IMR-90 (cell line): ENCODE results near the gene OR2J3. TPM values are rescaled to one million over a fixed set of nuclear protein-coding genes. Genes with fewer than 3 reads are reported as not detected.

Experiments used
- ATAC-seq: fragments of 200-7000 bp; cut with Tn5 transposase; 2 replicates; pipeline ENCODE4 v1.9.1; 2020; ENCODE audit warnings: low read depth, mild to moderate bottlenecking, moderate library complexity
- BruUV-seq: library from RNA; stranded (reverse); fragments of 400-500 nt; replicated peaks from 2 replicates; lab custom pipeline; 2021; lab: Mats Ljungman, UMichigan
- CTCF ChIA-PET: fragments of 300-600 bp; formaldehyde crosslinking; extraction: SDS; loops from one replicate; lab custom pipeline; 2021; ENCODE audit warnings: antibody characterized with exemption; lab: Yijun Ruan, JAX
- POLR2A ChIA-PET: fragments of 300-600 bp; sonication (Branson Sonifier 250); formaldehyde crosslinking; loops from one replicate; lab custom pipeline; 2022; ENCODE audit warnings: antibody characterized with exemption; ENCODE audit not compliant: unreplicated experiment; lab: Charles Lee
- DNase-seq: peaks from one replicate; pipeline ENCODE4 v3.0.0; 2013
- H2AFZ ChIP-seq: replicated peaks from 2 replicates; pipeline ENCODE3; 2013; ENCODE audit warnings: low read length, mild to moderate bottlenecking; ENCODE audit not compliant: poor library complexity
- H2AK5ac ChIP-seq: 2 replicates; pipeline ENCODE4 v1.6.1; 2013; ENCODE audit warnings: low read depth, low read length, inconsistent platforms
- H2AK9ac ChIP-seq: replicated peaks from 2 replicates; pipeline ENCODE3; 2013; ENCODE audit warnings: mild to moderate bottlenecking, low read depth, low read length, moderate library complexity; ENCODE audit not compliant: poor library complexity
- H2BK120ac ChIP-seq: 2 replicates; pipeline ENCODE4 v1.6.1; 2013; ENCODE audit warnings: low read depth, low read length, inconsistent platforms
- H2BK15ac ChIP-seq: 3 replicates; pipeline ENCODE4 v1.6.1; 2013; ENCODE audit warnings: low read depth, low read length, inconsistent platforms
- H2BK20ac ChIP-seq: 2 replicates; pipeline ENCODE4 v1.6.1; 2013; ENCODE audit warnings: low read depth, mild to moderate bottlenecking, inconsistent platforms, low read length, moderate library complexity
- H2BK5ac ChIP-seq: 2 replicates; pipeline ENCODE4 v1.6.1; 2013; ENCODE audit warnings: mild to moderate bottlenecking, low read depth, low read length, inconsistent platforms; ENCODE audit not compliant: poor library complexity, severe bottlenecking
- H3K14ac ChIP-seq: replicated peaks from 2 replicates; pipeline ENCODE4 v1.6.1; 2013; ENCODE audit warnings: low read depth, low read length, inconsistent platforms
- H3K18ac ChIP-seq: 2 replicates; pipeline ENCODE4 v1.6.1; 2013; ENCODE audit warnings: low read depth, low read length, control low read depth
- H3K23ac ChIP-seq: 2 replicates; pipeline ENCODE4 v1.6.1; 2013; ENCODE audit warnings: low read depth, low read length, inconsistent platforms
- H3K27ac ChIP-seq: 2 replicates; pipeline ENCODE4 v1.5.1; 2013; ENCODE audit warnings: mild to moderate bottlenecking, control low read depth, low read length; ENCODE audit not compliant: insufficient read depth
- H3K27me3 ChIP-seq: 2 replicates; pipeline ENCODE4 v1.6.1; 2013; ENCODE audit warnings: low read length; ENCODE audit not compliant: control insufficient read depth, insufficient read depth
- H3K36me3 ChIP-seq: 2 replicates; pipeline ENCODE4 v1.6.1; 2013; ENCODE audit warnings: low read length, mixed read lengths; ENCODE audit not compliant: control insufficient read depth, insufficient read depth
- H3K4ac ChIP-seq: 2 replicates; pipeline ENCODE4 v1.6.1; 2013; ENCODE audit warnings: low read depth, low read length, inconsistent platforms
- H3K4me1 ChIP-seq: 2 replicates; pipeline ENCODE4 v1.6.1; 2013; ENCODE audit warnings: low read length, mixed read lengths; ENCODE audit not compliant: control insufficient read depth, insufficient read depth
- H3K4me2 ChIP-seq: 2 replicates; pipeline ENCODE4 v1.6.1; 2013; ENCODE audit warnings: low read depth, mild to moderate bottlenecking, control low read depth, low read length, moderate library complexity
- H3K4me3 ChIP-seq: 2 replicates; pipeline ENCODE4 v1.5.1; 2013; ENCODE audit warnings: low read depth, mild to moderate bottlenecking, control low read depth, low read length, moderate library complexity; ENCODE audit not compliant: insufficient read depth
- H3K56ac ChIP-seq: 2 replicates; pipeline ENCODE4 v1.6.1; 2013; ENCODE audit warnings: low read length, inconsistent platforms; ENCODE audit not compliant: insufficient read depth; ENCODE audit errors: extremely low read depth
- H3K79me1 ChIP-seq, 2 experiments: 2 replicates each; pipeline ENCODE4 v1.6.1; 2013; ENCODE audit warnings: low read length in 2 of 2, inconsistent platforms in 1 of 2, low read depth in 1 of 2
- H3K9ac ChIP-seq: 2 replicates; pipeline ENCODE4 v1.6.1; 2013; ENCODE audit warnings: low read depth, low read length, control low read depth
- H3K9me1 ChIP-seq: 2 replicates; pipeline ENCODE4 v1.6.1; 2013; ENCODE audit warnings: low read length, inconsistent platforms; ENCODE audit not compliant: insufficient read depth
- H3K9me3 ChIP-seq: 2 replicates; pipeline ENCODE4 v1.6.1; 2013; ENCODE audit warnings: low read length; ENCODE audit not compliant: control insufficient read depth, insufficient read depth
- H4K20me1 ChIP-seq: 2 replicates; pipeline ENCODE4 v1.6.1; 2013; ENCODE audit warnings: low read length, inconsistent platforms; ENCODE audit not compliant: insufficient read depth
- H4K5ac ChIP-seq: 2 replicates; pipeline ENCODE4 v1.6.1; 2013; ENCODE audit warnings: mild to moderate bottlenecking, low read depth, low read length, control low read depth
- H4K8ac ChIP-seq, 2 experiments: 2 replicates each; pipeline ENCODE4 v1.6.1; 2013; ENCODE audit warnings: low read depth in 2 of 2, low read length in 2 of 2, control low read depth in 1 of 2, inconsistent platforms in 1 of 2
- H4K91ac ChIP-seq: 2 replicates; pipeline ENCODE4 v1.6.1; 2013; ENCODE audit warnings: low read depth, low read length, inconsistent platforms; ENCODE audit not compliant: insufficient read depth
- BHLHE40 ChIP-seq: fragments of 150-350 bp; IDR thresholded peaks from 2 replicates; pipeline ENCODE4 v1.6.1; 2016; ENCODE audit warnings: mild to moderate bottlenecking, low read depth, low read length
- CEBPB ChIP-seq: IDR thresholded peaks from 2 replicates; pipeline ENCODE4 v1.6.1; 2012; ENCODE audit warnings: low read depth, low read length, improper control_type of control experiment
- CHD1 ChIP-seq: IDR thresholded peaks from 2 replicates; pipeline ENCODE4 v1.6.1; 2012; ENCODE audit warnings: low read depth, low read length, improper control_type of control experiment
- CTCF ChIP-seq: conservative IDR thresholded peaks from 2 replicates; pipeline ENCODE4 v1.5.1; 2012; ENCODE audit warnings: mild to moderate bottlenecking, low read depth, low read length, improper control_type of control experiment
- FOS ChIP-seq: fragments of 150-350 bp; IDR thresholded peaks from 2 replicates; pipeline ENCODE4 v1.6.1; 2016; ENCODE audit warnings: low read depth, low read length
- MAFK ChIP-seq: IDR thresholded peaks from 2 replicates; pipeline ENCODE4 v1.6.1; 2012; ENCODE audit warnings: low read depth, low read length, improper control_type of control experiment
- MAZ ChIP-seq: IDR thresholded peaks from 2 replicates; pipeline ENCODE4 v1.6.1; 2012; ENCODE audit warnings: low read depth, mild to moderate bottlenecking, low read length, improper control_type of control experiment, moderate library complexity, borderline replicate concordance
- MXI1 ChIP-seq: IDR thresholded peaks from 2 replicates; pipeline ENCODE4 v1.6.1; 2012; ENCODE audit warnings: low read depth, mild to moderate bottlenecking, low read length, moderate library complexity, borderline replicate concordance
- POLR2A ChIP-seq: IDR thresholded peaks from 2 replicates; pipeline ENCODE4 v1.6.1; 2012; ENCODE audit warnings: mild to moderate bottlenecking, low read depth, low read length
- RAD21 ChIP-seq: IDR thresholded peaks from 2 replicates; pipeline ENCODE4 v1.6.1; 2012; ENCODE audit warnings: low read length, improper control_type of control experiment
- RFX5 ChIP-seq: IDR thresholded peaks from 2 replicates; pipeline ENCODE4 v1.8.0; 2012; ENCODE audit warnings: low read depth, mild to moderate bottlenecking, low read length, moderate library complexity
- USF2 ChIP-seq: fragments of 150-350 bp; IDR thresholded peaks from 2 replicates; pipeline ENCODE4 v1.6.1; 2017; ENCODE audit warnings: mild to moderate bottlenecking, antibody characterized with exemption, low read length, low read depth
- WGBS, 2 experiments: methylation state at CpG; one replicate each; pipeline versions ENCODE4 v1.1.5 to v1.1.7; 2013; ENCODE audit warnings: missing lambda C conversion rate in 2 of 2; ENCODE audit not compliant: insufficient read length in 1 of 2; ENCODE audit errors: extremely low coverage in 2 of 2; 5-methylcytosine and 5-hydroxymethylcytosine counted together
- dilution Hi-C: fragments of 300-500 bp; cut with HindIII; formaldehyde crosslinking; loops from one replicate; pipeline ENCODE4 v1.14.3; 2018; ENCODE audit warnings: low sequenced_read_pairs; ENCODE audit not compliant: unreplicated experiment
- in situ Hi-C: fragments of 300-500 bp; cut with MboI; formaldehyde crosslinking; loops from 3 replicates; pipeline ENCODE4 v1.14.3; 2019; ENCODE audit warnings: low sequenced_read_pairs, inconsistent platforms, mixed read lengths
- intact Hi-C: fragments of 100-400 bp; cut with micrococcal nuclease; formaldehyde crosslinking; loops from 2 replicates; pipeline ENCODE4 v1.10.0; 2022
- polyA plus RNA-seq, 3 experiments: library from polyadenylated mRNA; depleted of rRNA; stranded (reverse); fragments of >200 nt; gene quantifications; 2 replicates each; pipeline ENCODE4 v1.2.3, GENCODE V29; 2012; ENCODE audit warnings: low replicate concordance in 1 of 3
- total RNA-seq: library from RNA; depleted of rRNA; stranded (reverse); fragments of >200 nt; gene quantifications from 2 replicates; pipeline ENCODE4 v1.2.3, GENCODE V29; 2012
- TF ChIP-seq, protein P1 (sequence below): fragments of 150-350 bp; IDR thresholded peaks from 2 replicates; pipeline ENCODE4 v1.6.1; 2016; ENCODE audit warnings: low read depth, mild to moderate bottlenecking, low read length, moderate library complexity, borderline replicate concordance

The OR2J3 gene
- total and polyA plus RNA-seq, 2 of the 4 experiments (the other 2 are of a cell fraction), result not detected

DNA sequence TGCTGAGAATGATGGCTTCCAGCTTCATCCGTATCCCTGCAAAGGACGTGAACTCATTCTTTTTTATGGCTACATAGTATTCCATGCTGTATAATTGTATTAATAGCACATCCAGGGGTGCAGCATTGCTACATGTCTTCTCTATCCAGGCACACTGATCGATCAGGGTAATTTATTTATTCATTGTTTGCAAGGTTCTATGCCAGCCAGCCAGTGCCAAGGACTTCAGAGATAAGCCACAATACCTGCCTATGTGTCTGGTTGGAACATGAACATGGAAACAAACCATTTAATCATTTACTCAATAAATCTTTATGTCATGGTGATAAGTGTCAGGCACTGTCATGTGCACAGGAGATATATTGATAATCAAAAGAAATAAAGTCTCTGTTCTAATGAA lies 14.9 kb upstream of the OR2J3 start:
- H2AK9ac ChIP-seq, result no peak overlapping the region
- H3K9ac ChIP-seq, result no peak overlapping the region
- no peaks in the 10 kb centered on the region for H3K9me1 ChIP-seq
- BruUV-seq, result no TSS peak
- no peaks in the 10 kb centered on the region for H3K4me1 ChIP-seq
- intact Hi-C loops (no loop called here), in situ Hi-C loops (no loop called here), dilution Hi-C loops (no loop called here)
- POLR2A ChIA-PET, result no interaction called here
- H2BK20ac ChIP-seq, result no peak overlapping the region
- TF ChIP-seq MXI1, result no peak
- no peak for TF ChIP-seq RAD21
- no peak for TF ChIP-seq CTCF
- TF ChIP-seq POLR2A, result no peak
- no peak for TF ChIP-seq USF2
- no peak for TF ChIP-seq BHLHE40
- TF ChIP-seq MAZ, result no peak
- no peak for TF ChIP-seq RFX5
- no peak for TF ChIP-seq MAFK
- TF ChIP-seq FOS, result no peak
- TF ChIP-seq, protein P1, sequence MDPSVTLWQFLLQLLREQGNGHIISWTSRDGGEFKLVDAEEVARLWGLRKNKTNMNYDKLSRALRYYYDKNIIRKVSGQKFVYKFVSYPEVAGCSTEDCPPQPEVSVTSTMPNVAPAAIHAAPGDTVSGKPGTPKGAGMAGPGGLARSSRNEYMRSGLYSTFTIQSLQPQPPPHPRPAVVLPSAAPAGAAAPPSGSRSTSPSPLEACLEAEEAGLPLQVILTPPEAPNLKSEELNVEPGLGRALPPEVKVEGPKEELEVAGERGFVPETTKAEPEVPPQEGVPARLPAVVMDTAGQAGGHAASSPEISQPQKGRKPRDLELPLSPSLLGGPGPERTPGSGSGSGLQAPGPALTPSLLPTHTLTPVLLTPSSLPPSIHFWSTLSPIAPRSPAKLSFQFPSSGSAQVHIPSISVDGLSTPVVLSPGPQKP, result no peak
- no peak for TF ChIP-seq CHD1
- TF ChIP-seq CEBPB, result no peak
- no peak overlapping the region for H2BK120ac ChIP-seq
- H3K36me3 ChIP-seq, result no peaks in the 10 kb centered on the region
- H2AK5ac ChIP-seq, result no peak overlapping the region
- H3K4ac ChIP-seq, result no peak overlapping the region
- H3K79me1 ChIP-seq, result no peaks in the 10 kb centered on the region
- H3K4me2 ChIP-seq, result no peak overlapping the region
- H4K5ac ChIP-seq, result no peak overlapping the region
- no peak overlapping the region for H3K56ac ChIP-seq
- no peak overlapping the region for H2BK15ac ChIP-seq
- no peak overlapping the region for H3K4me3 ChIP-seq
- DNase-seq (no peak), ATAC-seq (no peak)
- no peak overlapping the region for H4K8ac ChIP-seq
- no peak overlapping the region for H2AFZ ChIP-seq
- H3K23ac ChIP-seq, result no peak overlapping the region
- H2BK5ac ChIP-seq, result no peak overlapping the region
- H4K91ac ChIP-seq, result no peak overlapping the region
- H3K9me3 ChIP-seq, result peaks cover 2% of the 10 kb centered on the region; the same call in 1 of the 2 replicates
- CTCF ChIA-PET, result no interaction called here
- no peaks in the 10 kb centered on the region for H4K20me1 ChIP-seq
- no peak overlapping the region for H3K14ac ChIP-seq
- H3K27me3 ChIP-seq, result no peaks in the 10 kb centered on the region
- no peak overlapping the region for H3K27ac ChIP-seq
- no peak overlapping the region for H3K18ac ChIP-seq
- WGBS, 2 experiments, result no CpG with 5 or more reads among the region's 3 CpGs
